Measurements from ENCODE around the gene TMEM131.

Gene TMEM131

GRCh38 chr2:98037206-98037605, 41.5 kb upstream of the TMEM131 start:
- in situ Hi-C loops (cut with MboI; ENCODE audit: low pct_unique_long_range_greater_than_20kb, low sequenced_read_pairs, unreplicated experiment) = no loop called here

GRCh38 chr2:98036349-98037000, 40.7 kb upstream of the TMEM131 start:
- DNase-seq (ENCODE audit: low spot score) = no peak
- in situ Hi-C loops (cut with MboI; ENCODE audit: low pct_unique_long_range_greater_than_20kb, low sequenced_read_pairs, unreplicated experiment) = no loop called here
- TF ChIP-seq CTCF (IDR thresholded peaks at IDR 0.05; ENCODE audit: extremely low read depth, insufficient read depth, missing control alignments) = no peak

More at GRCh38 chr2:98037206-98037605, 41.5 kb upstream of the TMEM131 start:
- DNase-seq (ENCODE audit: low spot score) = no peak
- no peak for TF ChIP-seq CTCF (IDR thresholded peaks at IDR 0.05; ENCODE audit: extremely low read depth, insufficient read depth, missing control alignments)

- in situ Hi-C loops (cut with MboI; ENCODE audit: low pct_unique_long_range_greater_than_20kb, low sequenced_read_pairs, unreplicated experiment) = no loop called here
- DNase-seq (ENCODE audit: low spot score) = no peak
- TF ChIP-seq CTCF (IDR thresholded peaks at IDR 0.05; ENCODE audit: extremely low read depth, insufficient read depth, missing control alignments) = no peak
Measured at GRCh38 chr2:98034745-98035144, 39.0 kb upstream of the TMEM131 start.

GRCh38 chr2:98032086-98032485, 36.3 kb upstream of the TMEM131 start:
- TF ChIP-seq CTCF (IDR thresholded peaks at IDR 0.05; ENCODE audit: extremely low read depth, insufficient read depth, missing control alignments) = no peak
- in situ Hi-C loops (cut with MboI; ENCODE audit: low pct_unique_long_range_greater_than_20kb, low sequenced_read_pairs, unreplicated experiment) = no loop called here
- DNase-seq (ENCODE audit: low spot score) = no peak

- TF ChIP-seq CTCF (IDR thresholded peaks at IDR 0.05; ENCODE audit: extremely low read depth, insufficient read depth, missing control alignments) = no peak
- in situ Hi-C loops (cut with MboI; ENCODE audit: low pct_unique_long_range_greater_than_20kb, low sequenced_read_pairs, unreplicated experiment) = no loop called here
Measured at GRCh38 chr2:98029718-98030222, 34.0 kb upstream of the TMEM131 start.

GRCh38 chr2:98028931-98029717, 33.4 kb upstream of the TMEM131 start:
- in situ Hi-C loops (cut with MboI; ENCODE audit: low pct_unique_long_range_greater_than_20kb, low sequenced_read_pairs, unreplicated experiment) = no loop called here
- no peak for TF ChIP-seq CTCF (IDR thresholded peaks at IDR 0.05; ENCODE audit: extremely low read depth, insufficient read depth, missing control alignments)

More at GRCh38 chr2:98029718-98030222, 34.0 kb upstream of the TMEM131 start:
- DNase-seq (ENCODE audit: low spot score) = no peak

More at GRCh38 chr2:98028931-98029717, 33.4 kb upstream of the TMEM131 start:
- no peak for DNase-seq (ENCODE audit: low spot score)

All from GM13977 (cell line).